ENCODE results near the gene OSBPL6. TPM values are rescaled to one million over a fixed set of nuclear protein-coding genes. Genes with fewer than 3 reads are reported as not detected.
"Not testable (repeated sequence)": the region's sequence is repeated elsewhere in the genome, so short reads cannot be mapped to it uniquely, and the experiment has no call there.

OSBPL6 gene
- total RNA-seq, 8 experiments from 2014 or later = 6.8 to 16.5 (median 11.2) TPM

DNA sequence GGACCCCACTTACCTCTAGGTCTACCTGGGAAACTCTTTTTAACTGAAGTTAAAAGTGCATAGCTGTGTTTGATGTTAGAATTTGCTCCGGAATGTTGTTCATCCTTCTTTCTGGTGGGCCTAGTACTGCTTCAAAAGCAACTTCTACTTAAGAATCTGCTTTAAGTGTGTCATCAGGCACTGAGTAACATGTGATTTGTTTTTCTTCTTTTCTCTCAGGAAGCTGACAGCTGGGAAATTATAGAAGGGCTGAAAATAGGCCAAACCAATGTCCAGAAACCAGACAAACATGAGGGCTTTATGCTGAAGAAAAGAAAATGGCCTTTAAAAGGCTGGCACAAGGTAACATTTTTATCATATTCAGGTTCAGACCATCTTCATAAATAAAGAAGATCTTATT lies 133.7 kb downstream of the OSBPL6 start:
- ATAC-seq (replicated peaks in 6 of 8) = peak in 1 of 8 experiments; percentile 15
- Histone ChIP-seq H3K27ac (no peak overlapping the region), H3K4me1 (replicated peaks in 1 of 2) (peaks cover 0 to 8% of the 10 kb centered on the region in 2 donors), H3K4me3 (no peak overlapping the region)
- 11 to 100% (median 100%) methylated on average over 1 of the region's 1 CpG; no CpG with 5 or more reads in 4 of the 10 experiments for WGBS, 10 experiments
- in situ Hi-C loops (cut with MboI; ENCODE audit: low pct_unique_long_range_greater_than_20kb in 2 of 9, low sequenced_read_pairs in 9 of 9, unreplicated experiment in 9 of 9) = no loop called here

GRCh38 chr2:178330175-178331017 lies 136.1 kb downstream of the OSBPL6 start:
- 60 to 97% (median 83%) methylated on average over 1 to 8 of the region's 8 CpGs for WGBS, 10 experiments
- in situ Hi-C loops (cut with MboI; ENCODE audit: low pct_unique_long_range_greater_than_20kb in 2 of 9, low sequenced_read_pairs in 9 of 9, unreplicated experiment in 9 of 9) = no loop called here
- H3K4me1 ChIP-seq (replicated peaks in 1 of 2) = peaks cover 0 to 14% of the 10 kb centered on the region in 2 donors
- H3K4me3 ChIP-seq = no peak overlapping the region
- no peak overlapping the region for H3K27ac ChIP-seq
- peak in 1 of 8 experiments; percentile 61 for ATAC-seq (replicated peaks in 6 of 8)

GRCh38 chr2:178331474-178332432 lies 137.4 kb downstream of the OSBPL6 start:
- Histone ChIP-seq H3K4me1 (replicated peaks in 1 of 2) (peaks cover 5 to 21% of the 10 kb centered on the region in 2 donors), H3K4me3 (no peak overlapping the region), H3K27ac (peak overlapping the region in 1 of 2 donors; percentile 22)
- 81 to 100% (median 97%) methylated on average over 3 to 9 of the region's 9 CpGs for WGBS, 10 experiments
- in situ Hi-C loops (cut with MboI; ENCODE audit: low pct_unique_long_range_greater_than_20kb in 2 of 9, low sequenced_read_pairs in 9 of 9, unreplicated experiment in 9 of 9) = no loop called here
- ATAC-seq (replicated peaks in 6 of 8) = peak in 3 of 8 experiments; percentile 45 to 87 (median 47)

DNA sequence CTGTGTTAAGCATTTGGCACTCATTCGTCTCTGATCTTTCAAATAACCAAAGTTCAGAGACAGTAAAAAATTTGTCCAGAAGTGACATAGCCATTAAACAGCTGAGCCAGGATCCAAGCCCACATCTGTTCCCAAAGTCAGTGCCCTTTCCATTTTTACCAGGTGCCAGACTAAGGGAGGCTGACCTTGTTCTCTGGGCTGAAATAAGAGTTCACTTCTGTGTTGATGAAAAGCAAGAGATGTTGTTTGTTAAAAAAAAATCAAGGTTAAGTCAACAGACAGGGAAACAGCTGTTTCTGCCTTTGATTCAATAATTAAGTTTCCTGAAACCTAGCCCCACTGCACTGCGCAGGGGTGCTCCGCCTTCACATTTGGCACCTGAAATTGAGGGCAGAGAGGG lies 139.5 kb downstream of the OSBPL6 start:
- in situ Hi-C loops (cut with MboI; ENCODE audit: low pct_unique_long_range_greater_than_20kb in 2 of 9, low sequenced_read_pairs in 9 of 9, unreplicated experiment in 9 of 9) = no loop called here
- 30 to 100% (median 83%) methylated on average over 1 to 3 of the region's 3 CpGs; no CpG with 5 or more reads in 1 of the 10 experiments for WGBS, 10 experiments
- Histone ChIP-seq H3K4me3 (no peak overlapping the region), H3K27ac (no peak overlapping the region), H3K4me1 (replicated peaks in 1 of 2) (peaks cover 5 to 21% of the 10 kb centered on the region in 2 donors)
- ATAC-seq (replicated peaks in 6 of 8) = no peak

DNA sequence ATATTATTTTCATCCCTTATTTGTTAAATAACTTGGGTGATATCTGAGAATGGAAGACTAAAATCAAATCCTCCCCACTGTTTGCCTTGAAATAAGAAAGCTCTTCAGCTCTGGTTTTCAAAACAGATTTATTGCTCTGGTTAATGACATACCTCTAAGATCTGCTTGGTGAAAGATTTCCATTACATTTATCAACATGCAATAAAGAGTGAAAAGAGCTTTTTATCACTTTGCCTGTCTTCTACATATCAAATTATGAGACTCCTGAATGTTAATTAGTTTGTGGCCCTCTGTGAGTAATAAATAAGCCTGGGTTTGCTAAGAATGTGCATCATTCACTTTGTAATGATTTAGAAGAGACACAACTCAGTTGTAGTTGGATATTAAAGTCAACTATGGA lies 140.9 kb downstream of the OSBPL6 start:
- Histone ChIP-seq H3K27ac (no peak overlapping the region), H3K4me3 (no peak overlapping the region), H3K4me1 (replicated peaks in 1 of 2) (peaks cover 5 to 21% of the 10 kb centered on the region in 2 donors)
- ATAC-seq (replicated peaks in 6 of 8) = peak in 5 of 8 experiments; percentile 15 to 68 (median 44)
- in situ Hi-C loops (cut with MboI; ENCODE audit: low pct_unique_long_range_greater_than_20kb in 2 of 9, low sequenced_read_pairs in 9 of 9, unreplicated experiment in 9 of 9) = no loop called here

DNA sequence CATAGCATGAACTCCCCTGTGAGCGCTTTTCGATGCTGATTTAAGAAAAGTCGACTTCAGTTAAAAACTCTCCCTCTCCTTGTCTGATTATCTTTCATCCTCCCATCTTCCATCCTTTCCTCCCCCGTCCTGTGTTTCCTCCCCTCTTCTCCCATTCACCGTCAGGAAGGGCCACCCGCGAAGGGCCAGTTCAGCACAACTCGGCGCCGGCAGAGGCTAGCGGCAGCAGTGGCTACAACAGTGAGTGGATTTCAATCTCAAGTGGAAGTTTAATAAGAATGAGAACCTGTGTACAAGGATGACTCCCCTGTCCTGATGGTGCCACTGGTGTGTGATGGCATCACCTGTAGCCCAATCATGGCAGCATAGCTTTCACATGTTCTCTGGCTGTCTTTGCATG lies 149.8 kb downstream of the OSBPL6 start:
- in situ Hi-C loops (cut with MboI; ENCODE audit: low pct_unique_long_range_greater_than_20kb in 2 of 9, low sequenced_read_pairs in 9 of 9, unreplicated experiment in 9 of 9) = no loop called here
- ATAC-seq (replicated peaks in 6 of 8) = no peak
- Histone ChIP-seq H3K4me3 (no peak overlapping the region), H3K4me1 (replicated peaks in 1 of 2) (no peaks in the 10 kb centered on the region), H3K27ac (no peak overlapping the region)
- 67 to 100% (median 96%) methylated on average over 2 to 10 of the region's 11 CpGs; no CpG with 5 or more reads in 3 of the 10 experiments for WGBS, 10 experiments

- WGBS, 10 experiments = 57 to 100% (median 90%) methylated on average over 1 to 2 of the region's 2 CpGs
- Histone ChIP-seq H3K4me3 (no peak overlapping the region), H3K27ac (no peak overlapping the region), H3K4me1 (replicated peaks in 1 of 2) (no peaks in the 10 kb centered on the region)
- peak in 1 of 8 experiments; percentile 18 for ATAC-seq (replicated peaks in 6 of 8)
- in situ Hi-C loops (cut with MboI; ENCODE audit: low pct_unique_long_range_greater_than_20kb in 2 of 9, low sequenced_read_pairs in 9 of 9, unreplicated experiment in 9 of 9) = no loop called here
Observed at GRCh38 chr2:178345951-178346350, 151.6 kb downstream of the OSBPL6 start.

- in situ Hi-C loops (cut with MboI; ENCODE audit: low pct_unique_long_range_greater_than_20kb in 2 of 9, low sequenced_read_pairs in 9 of 9, unreplicated experiment in 9 of 9) = no loop called here
- 57 to 100% (median 92%) methylated on average over 1 to 3 of the region's 3 CpGs for WGBS, 10 experiments
- no peaks in the 10 kb centered on the region for H3K4me1 ChIP-seq (replicated peaks in 1 of 2)
- H3K27ac ChIP-seq = no peak overlapping the region
- H3K4me3 ChIP-seq = no peak overlapping the region
- no peak for ATAC-seq (replicated peaks in 6 of 8)
Observed at GRCh38 chr2:178350051-178350450, 155.7 kb downstream of the OSBPL6 start.

DNA sequence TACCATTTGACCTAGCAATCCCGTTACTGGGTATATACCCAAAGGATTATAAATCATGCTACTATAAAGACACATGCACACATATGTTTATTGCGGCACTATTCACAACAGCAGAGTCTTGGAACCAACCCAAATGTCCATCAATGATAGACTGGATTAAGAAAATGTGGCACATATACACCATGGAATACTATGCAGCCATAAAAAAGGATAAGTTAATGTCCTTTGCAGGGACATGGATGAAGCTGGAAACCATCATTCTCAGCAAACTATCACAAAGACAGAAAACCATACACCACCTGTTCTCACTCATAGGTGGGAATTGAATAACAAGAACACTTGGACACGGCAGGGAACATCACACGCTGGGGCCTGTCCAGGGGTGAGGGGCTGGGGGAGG lies 163.4 kb downstream of the OSBPL6 start:
- in situ Hi-C loops (cut with MboI; ENCODE audit: low pct_unique_long_range_greater_than_20kb in 2 of 9, low sequenced_read_pairs in 9 of 9, unreplicated experiment in 9 of 9); H3K4me3 ChIP-seq; ATAC-seq (replicated peaks in 6 of 8); H3K4me1 ChIP-seq (replicated peaks in 1 of 2); H3K27ac ChIP-seq: not testable (repeated sequence)
- WGBS, 10 experiments = 80 to 100% (median 100%) methylated on average over 1 to 2 of the region's 4 CpGs; no CpG with 5 or more reads in 7 of the 10 experiments

- in situ Hi-C loops (cut with MboI; ENCODE audit: low pct_unique_long_range_greater_than_20kb in 2 of 9, low sequenced_read_pairs in 9 of 9, unreplicated experiment in 9 of 9) = no loop called here
- Histone ChIP-seq H3K4me3 (no peak overlapping the region), H3K4me1 (replicated peaks in 1 of 2) (no peaks in the 10 kb centered on the region), H3K27ac (no peak overlapping the region)
- 73 to 100% (median 97%) methylated on average over 4 to 7 of the region's 7 CpGs for WGBS, 10 experiments
- ATAC-seq (replicated peaks in 6 of 8) = no peak
Observed at GRCh38 chr2:178359192-178359912, 165.0 kb downstream of the OSBPL6 start.

- no peak overlapping the region for H3K4me3 ChIP-seq
- peaks cover 0 to 2% of the 10 kb centered on the region in 2 donors for H3K4me1 ChIP-seq (replicated peaks in 1 of 2)
- 71 to 100% (median 100%) methylated on average over 2 to 4 of the region's 4 CpGs; no CpG with 5 or more reads in 7 of the 10 experiments for WGBS, 10 experiments
- H3K27ac ChIP-seq = no peak overlapping the region
- in situ Hi-C loops (cut with MboI; ENCODE audit: low pct_unique_long_range_greater_than_20kb in 2 of 9, low sequenced_read_pairs in 9 of 9, unreplicated experiment in 9 of 9) = no loop called here
- ATAC-seq (replicated peaks in 6 of 8) = no peak
Observed at GRCh38 chr2:178361588-178361987, 167.3 kb downstream of the OSBPL6 start.

DNA sequence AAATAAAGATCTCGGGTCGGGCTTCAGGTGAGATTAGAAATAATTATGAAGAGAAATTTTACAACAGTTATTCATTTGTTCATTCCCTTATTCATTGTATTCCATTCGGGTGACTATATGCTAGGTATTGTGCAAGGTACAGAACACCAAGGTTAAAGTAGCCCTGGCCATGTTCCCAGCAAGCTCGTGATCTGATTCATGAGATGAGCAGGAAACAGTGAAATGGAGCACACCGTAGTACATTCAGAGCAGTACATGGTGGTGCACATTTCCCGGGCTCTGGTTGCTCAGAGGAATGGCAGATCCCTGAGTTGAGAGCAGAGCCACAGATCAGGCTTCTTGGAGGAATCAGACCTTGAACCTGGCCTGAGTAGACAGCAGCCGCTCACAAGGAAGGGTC lies 168.9 kb downstream of the OSBPL6 start:
- H3K4me1 ChIP-seq (replicated peaks in 1 of 2) = peaks cover 0 to 10% of the 10 kb centered on the region in 2 donors
- no peak overlapping the region for H3K27ac ChIP-seq
- no peak overlapping the region for H3K4me3 ChIP-seq
- 70 to 100% (median 96%) methylated on average over 1 to 7 of the region's 7 CpGs for WGBS, 10 experiments
- in situ Hi-C loops (cut with MboI; ENCODE audit: low pct_unique_long_range_greater_than_20kb in 2 of 9, low sequenced_read_pairs in 9 of 9, unreplicated experiment in 9 of 9) = no loop called here
- ATAC-seq (replicated peaks in 6 of 8) = no peak
